SH-SY5Y (cell line): ENCODE results near the gene COQ5.

Experiments
- GATA2 ChIP-seq: IDR thresholded peaks from 2 replicates; pipeline ENCODE4 v1.6.1; 2011; ENCODE audit warnings: mild to moderate bottlenecking, low read depth, low read length
- GATA3 ChIP-seq: IDR thresholded peaks from 2 replicates; pipeline ENCODE4 v1.6.1; 2011; ENCODE audit warnings: low read depth, mild to moderate bottlenecking, low read length, moderate library complexity

GRCh38 chr12:120515496-120515895 lies 13.5 kb downstream of the COQ5 start:
- TF ChIP-seq GATA3 (no peak), GATA2 (no peak)
